CD14-positive monocyte (primary cell): ENCODE results near the gene SNX30. TPM values are rescaled to one million over a fixed set of nuclear protein-coding genes. Genes with fewer than 3 reads are reported as not detected.

Source experiments
- DNase-seq, 3 donors: peaks; one replicate each; pipeline ENCODE4 v3.0.0-alpha.2; 2011 to 2022
- H2AFZ ChIP-seq: 2 replicates; pipeline ENCODE4 v1.6.0; 2012; ENCODE audit warnings: mild to moderate bottlenecking, low read depth, low read length, inconsistent platforms; ENCODE audit not compliant: insufficient read depth, poor library complexity, severe bottlenecking
- H3K27ac ChIP-seq, 2 donors: 1 replicate in 1 of 2; 2 replicates in 1 of 2; pipeline ENCODE4 v1.5.1; 2012 to 2013; ENCODE audit warnings: low read length in 2 of 2, control low read depth in 1 of 2, inconsistent platforms in 1 of 2, low read depth in 1 of 2, mild to moderate bottlenecking in 1 of 2
- H3K27me3 ChIP-seq, 2 donors: one replicate each; pipeline versions ENCODE4 v1.6.0 to v1.6.1; 2011 to 2013; ENCODE audit warnings: low read length in 2 of 2; ENCODE audit not compliant: control insufficient read depth in 2 of 2, insufficient read depth in 2 of 2
- H3K36me3 ChIP-seq, 2 donors: replicated peaks in 1 of 2; 1 replicate in 1 of 2; 2 replicates in 1 of 2; pipeline versions ENCODE4 v1.5.1 to v1.6.1; 2012 to 2013; ENCODE audit warnings: low read length in 2 of 2, control low read depth in 1 of 2, inconsistent platforms in 1 of 2, mild to moderate bottlenecking in 1 of 2; ENCODE audit not compliant: insufficient read depth in 2 of 2, control insufficient read depth in 1 of 2
- H3K4me1 ChIP-seq, 2 donors: 1 replicate in 1 of 2; 2 replicates in 1 of 2; pipeline versions ENCODE4 v1.5.1 to v1.6.1; 2012 to 2013; ENCODE audit warnings: low read length in 2 of 2, control low read depth in 1 of 2, inconsistent platforms in 1 of 2, mild to moderate bottlenecking in 1 of 2, moderate library complexity in 1 of 2; ENCODE audit not compliant: insufficient read depth in 2 of 2, control insufficient read depth in 1 of 2
- H3K4me2 ChIP-seq: replicated peaks from 2 replicates; pipeline ENCODE3; 2012; ENCODE audit warnings: low read length, moderate library complexity, mild to moderate bottlenecking; ENCODE audit not compliant: poor library complexity, severe bottlenecking; ENCODE audit errors: extremely low read depth
- H3K4me3 ChIP-seq, 3 experiments: fragments of 200-600 bp in 1 of 3; sonication (generic) in 1 of 3; replicated peaks in 1 of 3; 1 replicate in 2 of 3; 2 replicates in 1 of 3; pipeline ENCODE4 v1.5.1; 2011 to 2013; ENCODE audit warnings: low read length in 3 of 3, mild to moderate bottlenecking in 3 of 3, control low read depth in 2 of 3, low read depth in 2 of 3, inconsistent platforms in 1 of 3, moderate library complexity in 1 of 3
- H3K79me2 ChIP-seq: 2 replicates; pipeline ENCODE4 v1.6.0; 2012; ENCODE audit warnings: mild to moderate bottlenecking, control low read depth, inconsistent platforms, low read length, moderate library complexity; ENCODE audit not compliant: insufficient read depth
- H3K9ac ChIP-seq: 2 replicates; pipeline ENCODE4 v1.6.0; 2017; ENCODE audit warnings: low read length, mild to moderate bottlenecking; ENCODE audit not compliant: insufficient read depth, poor library complexity, severe bottlenecking
- H3K9me3 ChIP-seq, 2 donors: replicated peaks in 1 of 2; 1 replicate in 1 of 2; 2 replicates in 1 of 2; pipeline versions ENCODE4 v1.5.1 to v1.6.1; 2012 to 2013; ENCODE audit warnings: low read length in 2 of 2, control low read depth in 1 of 2; ENCODE audit not compliant: control insufficient read depth in 1 of 2, insufficient read depth in 1 of 2
- H4K20me1 ChIP-seq: 2 replicates; pipeline ENCODE4 v1.6.0; 2012; ENCODE audit warnings: mild to moderate bottlenecking, low read length, control low read depth, moderate library complexity; ENCODE audit not compliant: insufficient read depth
- H3K27ac Mint-ChIP-seq, 7 donors: one replicate each; pipeline ENCODE4 v1.8.0; 2020; ENCODE audit warnings: mild to moderate bottlenecking in 7 of 7, mixed read lengths in 7 of 7, moderate library complexity in 6 of 7, inconsistent platforms in 2 of 7
- H3K27me3 Mint-ChIP-seq, 3 donors: one replicate each; pipeline ENCODE4 v1.8.0; 2021 to 2022; ENCODE audit warnings: low read depth in 3 of 3, mild to moderate bottlenecking in 3 of 3, mixed read lengths in 3 of 3, moderate library complexity in 3 of 3, inconsistent platforms in 1 of 3
- H3K36me3 Mint-ChIP-seq, 2 donors: one replicate each; pipeline ENCODE4 v1.8.0; 2020; ENCODE audit warnings: mixed read lengths in 2 of 2, inconsistent platforms in 1 of 2, mild to moderate bottlenecking in 1 of 2
- H3K4me1 Mint-ChIP-seq: one replicate; pipeline ENCODE4 v1.8.0; 2020; ENCODE audit warnings: mild to moderate bottlenecking, mixed read lengths
- H3K4me3 Mint-ChIP-seq, 2 donors: one replicate each; pipeline ENCODE4 v1.8.0; 2020; ENCODE audit warnings: mild to moderate bottlenecking in 2 of 2, mixed read lengths in 2 of 2, moderate library complexity in 1 of 2
- H3K9me3 Mint-ChIP-seq, 7 donors: one replicate each; pipeline ENCODE4 v1.8.0; 2020 to 2022; ENCODE audit warnings: mixed read lengths in 7 of 7, mild to moderate bottlenecking in 6 of 7, moderate library complexity in 6 of 7, inconsistent platforms in 2 of 7
- WGBS: methylation state at CpG from one replicate; pipeline ENCODE4 v1.1.5; 2013; ENCODE audit warnings: missing lambda C conversion rate; ENCODE audit not compliant: insufficient coverage; 5-methylcytosine and 5-hydroxymethylcytosine counted together
- intact Hi-C, 2 donors: fragments of 100-400 bp; cut with micrococcal nuclease; formaldehyde crosslinking; loops; one replicate each; pipeline versions ENCODE4 v1.15.0 to v1.15.1; 2023
- polyA plus RNA-seq, 3 donors: library from polyadenylated mRNA; depleted of rRNA in 1 of 3; unstranded in 2 of 3; stranded (reverse) in 1 of 3; fragments of 300-500 nt in 2 of 3; fragments of >200 nt in 1 of 3; fragmentation: Illumina TruSeq in 2 of 3; gene quantifications; 1 replicate in 2 of 3; 2 replicates in 1 of 3; pipeline ENCODE4 v1.2.3, GENCODE V29; 2012 to 2021
- TF ChIP-seq, protein P1 (sequence below): fragments of 200-600 bp; IDR thresholded peaks from one replicate; pipeline ENCODE4 v1.8.0; 2022; ENCODE audit warnings: antibody characterized with exemption, mild to moderate bottlenecking

Gene SNX30
- polyA plus RNA-seq, 3 donors, result 10.3 to 31.3 (median 10.4) TPM

DNA sequence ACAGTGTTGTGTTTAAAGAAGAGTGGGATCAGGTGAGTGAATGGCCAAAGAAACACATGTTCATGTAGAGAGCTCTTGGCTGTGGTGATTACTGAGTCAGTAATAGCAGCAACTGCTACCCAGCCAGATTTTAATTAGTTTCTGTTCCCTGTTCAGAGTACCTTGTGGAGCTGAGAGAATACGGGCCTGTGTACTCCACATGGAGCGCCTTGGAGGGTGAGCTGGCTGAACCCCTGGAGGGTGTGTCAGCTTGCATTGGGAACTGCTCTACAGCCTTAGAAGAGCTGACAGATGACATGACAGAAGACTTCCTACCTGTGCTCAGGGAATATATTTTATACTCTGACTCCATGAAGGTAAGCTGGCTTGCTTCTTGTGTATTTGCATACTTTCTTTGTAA lies 87.8 kb downstream of the SNX30 start:
- H3K4me3 Mint-ChIP-seq, result no peak overlapping the region
- intact Hi-C loops, result no loop called here
- H2AFZ ChIP-seq, result no peak overlapping the region

DNA sequence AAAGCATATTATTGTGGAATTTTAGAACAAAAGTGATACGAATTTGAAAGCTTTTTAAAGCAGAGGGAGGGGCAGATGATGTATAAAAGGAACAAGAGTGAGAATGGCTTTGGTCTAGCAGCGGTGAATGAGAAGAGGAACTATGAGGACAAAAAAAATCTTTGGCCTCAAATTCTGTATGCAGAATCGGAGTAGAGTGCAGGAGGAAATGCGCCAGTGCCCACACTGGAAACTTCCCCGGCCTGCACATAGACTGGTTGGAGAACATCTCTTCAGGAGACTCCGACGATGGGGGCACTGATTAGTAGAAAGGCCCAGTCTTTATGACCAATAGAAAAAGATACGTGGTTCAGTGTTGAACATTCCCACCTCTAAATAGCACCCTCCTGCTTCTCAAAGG lies 88.8 kb downstream of the SNX30 start:
- Histone ChIP-seq H2AFZ (no peak overlapping the region), H3K9ac (no peak overlapping the region), H3K27ac (peak overlapping the region in 1 of 2 donors; percentile 62), H4K20me1 (peaks cover 8% of the 10 kb centered on the region), H3K9me3 (no peaks in the 10 kb centered on the region), H3K79me2 (no peaks in the 10 kb centered on the region), H3K4me3 (no peak overlapping the region), H3K4me2 (peak overlapping the region; percentile 35), H3K4me1 (peaks cover 27 to 33% of the 10 kb centered on the region in 2 donors), H3K36me3 (peaks cover 18 to 66% of the 10 kb centered on the region in 2 donors), H3K27me3 (no peaks in the 10 kb centered on the region)
- peaks cover 59 to 84% of the 10 kb centered on the region in 2 donors for H3K36me3 Mint-ChIP-seq
- peak overlapping the region in 1 of 2 donors; percentile 40 for H3K4me3 Mint-ChIP-seq
- peak in 2 of 3 donors; percentile 44 to 51 for DNase-seq
- 21% methylated on average over 7 of the region's 8 CpGs for WGBS
- H3K27ac Mint-ChIP-seq, result peak overlapping the region; percentile 55 to 82 (median 80)
- H3K9me3 Mint-ChIP-seq, result no peaks in the 10 kb centered on the region
- intact Hi-C loops, result no loop called here
- H3K27me3 Mint-ChIP-seq, result peaks cover 0 to 2% (median 1%) of the 10 kb centered on the region in 3 donors
- TF ChIP-seq, protein P1, sequence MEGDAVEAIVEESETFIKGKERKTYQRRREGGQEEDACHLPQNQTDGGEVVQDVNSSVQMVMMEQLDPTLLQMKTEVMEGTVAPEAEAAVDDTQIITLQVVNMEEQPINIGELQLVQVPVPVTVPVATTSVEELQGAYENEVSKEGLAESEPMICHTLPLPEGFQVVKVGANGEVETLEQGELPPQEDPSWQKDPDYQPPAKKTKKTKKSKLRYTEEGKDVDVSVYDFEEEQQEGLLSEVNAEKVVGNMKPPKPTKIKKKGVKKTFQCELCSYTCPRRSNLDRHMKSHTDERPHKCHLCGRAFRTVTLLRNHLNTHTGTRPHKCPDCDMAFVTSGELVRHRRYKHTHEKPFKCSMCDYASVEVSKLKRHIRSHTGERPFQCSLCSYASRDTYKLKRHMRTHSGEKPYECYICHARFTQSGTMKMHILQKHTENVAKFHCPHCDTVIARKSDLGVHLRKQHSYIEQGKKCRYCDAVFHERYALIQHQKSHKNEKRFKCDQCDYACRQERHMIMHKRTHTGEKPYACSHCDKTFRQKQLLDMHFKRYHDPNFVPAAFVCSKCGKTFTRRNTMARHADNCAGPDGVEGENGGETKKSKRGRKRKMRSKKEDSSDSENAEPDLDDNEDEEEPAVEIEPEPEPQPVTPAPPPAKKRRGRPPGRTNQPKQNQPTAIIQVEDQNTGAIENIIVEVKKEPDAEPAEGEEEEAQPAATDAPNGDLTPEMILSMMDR, result no peak
- H3K4me1 Mint-ChIP-seq, result peaks cover 37% of the 10 kb centered on the region

More for the DNA sequence above, 87.8 kb downstream of the SNX30 start:
- Mint-ChIP-seq H3K36me3 (peaks cover 61 to 93% of the 10 kb centered on the region in 2 donors), H3K27me3 (peaks cover 0 to 2% (median 1%) of the 10 kb centered on the region in 3 donors), H3K9me3 (no peaks in the 10 kb centered on the region), H3K4me1 (peaks cover 36% of the 10 kb centered on the region), H3K27ac (peak overlapping the region in 2 of 7 donors; percentile 42 to 52)
- WGBS, result 41% methylated on average over 2 of the region's 2 CpGs
- no peak for DNase-seq
- Histone ChIP-seq H4K20me1 (peaks cover 8% of the 10 kb centered on the region), H3K4me1 (peaks cover 27 to 33% of the 10 kb centered on the region in 2 donors), H3K27ac (peak overlapping the region in 1 of 2 donors; percentile 62), H3K4me2 (no peak overlapping the region), H3K79me2 (no peaks in the 10 kb centered on the region), H3K4me3 (no peak overlapping the region), H3K9me3 (no peaks in the 10 kb centered on the region), H3K27me3 (no peaks in the 10 kb centered on the region), H3K9ac (no peak overlapping the region), H3K36me3 (peaks cover 27 to 75% of the 10 kb centered on the region in 2 donors)
- TF ChIP-seq, protein P1, result no peak
